Fibroblast of villous mesenchyme (primary cell): Measurements from ENCODE around the gene SYCP3. TPM values are rescaled to one million over a fixed set of nuclear protein-coding genes. Genes with fewer than 3 reads are reported as not detected.

ENCODE experiments used
- DNase-seq: peaks from one replicate; pipeline ENCODE4 v3.0.0-alpha.2; 2010; ENCODE audit warnings: low read depth
- H3K4me3 ChIP-seq: 2 replicates; pipeline ENCODE4 v1.5.1; 2011; ENCODE audit warnings: low read depth, mild to moderate bottlenecking, low read length
- CTCF ChIP-seq: IDR thresholded peaks from 2 replicates; pipeline ENCODE4 v1.5.1; 2012; ENCODE audit warnings: low read depth, mild to moderate bottlenecking, low read length; ENCODE audit not compliant: insufficient read depth
- total RNA-seq: library from RNA; depleted of rRNA; stranded (reverse); fragments of >200 nt; gene quantifications from 2 replicates; pipeline ENCODE4 v1.2.3, GENCODE V29; 2012

SYCP3 gene
- total RNA-seq, 1 donor, result under 0.01 TPM

- DNase-seq, result no peak
- H3K4me3 ChIP-seq, result no peak overlapping the region
- TF ChIP-seq CTCF, result no peak
Observed at GRCh38 chr12:101781834-101782233, 42.6 kb upstream of the SYCP3 start.

GRCh38 chr12:101780599-101780998, 41.3 kb upstream of the SYCP3 start:
- TF ChIP-seq CTCF, result no peak
- no peak for DNase-seq

GRCh38 chr12:101779626-101780025, 40.4 kb upstream of the SYCP3 start:
- TF ChIP-seq CTCF, result no peak
- no peak for DNase-seq
- H3K4me3 ChIP-seq, result no peak overlapping the region

More at GRCh38 chr12:101780599-101780998, 41.3 kb upstream of the SYCP3 start:
- H3K4me3 ChIP-seq, result no peak overlapping the region

- TF ChIP-seq CTCF, result no peak
- H3K4me3 ChIP-seq, result no peak overlapping the region
- no peak for DNase-seq
Observed at GRCh38 chr12:101779200-101779599, 39.9 kb upstream of the SYCP3 start.

- no peak overlapping the region for H3K4me3 ChIP-seq
- TF ChIP-seq CTCF, result no peak
- no peak for DNase-seq
Observed at GRCh38 chr12:101777978-101778377, 38.7 kb upstream of the SYCP3 start.

GRCh38 chr12:101777485-101777884, 38.2 kb upstream of the SYCP3 start:
- H3K4me3 ChIP-seq, result no peak overlapping the region
- no peak for TF ChIP-seq CTCF
- no peak for DNase-seq

GRCh38 chr12:101775816-101776215, 36.6 kb upstream of the SYCP3 start:
- no peak for DNase-seq
- TF ChIP-seq CTCF, result no peak
- H3K4me3 ChIP-seq, result no peak overlapping the region
